IMR-90 (cell line): ENCODE measurements around the gene LLGL2. TPM values are rescaled to one million over a fixed set of nuclear protein-coding genes. Genes with fewer than 3 reads are reported as not detected.

Source experiments
- ATAC-seq: fragments of 200-7000 bp; cut with Tn5 transposase; 2 replicates; pipeline ENCODE4 v1.9.1; 2020; ENCODE audit warnings: low read depth, mild to moderate bottlenecking, moderate library complexity
- BruUV-seq: library from RNA; stranded (reverse); fragments of 400-500 nt; replicated peaks from 2 replicates; lab custom pipeline; 2021; lab: Mats Ljungman, UMichigan
- CTCF ChIA-PET: fragments of 300-600 bp; formaldehyde crosslinking; extraction: SDS; loops from one replicate; lab custom pipeline; 2021; ENCODE audit warnings: antibody characterized with exemption; lab: Yijun Ruan, JAX
- POLR2A ChIA-PET: fragments of 300-600 bp; sonication (Branson Sonifier 250); formaldehyde crosslinking; loops from one replicate; lab custom pipeline; 2022; ENCODE audit warnings: antibody characterized with exemption; ENCODE audit not compliant: unreplicated experiment; lab: Charles Lee
- DNase-seq: peaks from one replicate; pipeline ENCODE4 v3.0.0; 2013
- H2AFZ ChIP-seq: replicated peaks from 2 replicates; pipeline ENCODE3; 2013; ENCODE audit warnings: low read length, mild to moderate bottlenecking; ENCODE audit not compliant: poor library complexity
- H2AK5ac ChIP-seq: 2 replicates; pipeline ENCODE4 v1.6.1; 2013; ENCODE audit warnings: low read depth, low read length, inconsistent platforms
- H2AK9ac ChIP-seq: replicated peaks from 2 replicates; pipeline ENCODE3; 2013; ENCODE audit warnings: mild to moderate bottlenecking, low read depth, low read length, moderate library complexity; ENCODE audit not compliant: poor library complexity
- H2BK120ac ChIP-seq: 2 replicates; pipeline ENCODE4 v1.6.1; 2013; ENCODE audit warnings: low read depth, low read length, inconsistent platforms
- H2BK15ac ChIP-seq: 3 replicates; pipeline ENCODE4 v1.6.1; 2013; ENCODE audit warnings: low read depth, low read length, inconsistent platforms
- H2BK20ac ChIP-seq: 2 replicates; pipeline ENCODE4 v1.6.1; 2013; ENCODE audit warnings: low read depth, mild to moderate bottlenecking, inconsistent platforms, low read length, moderate library complexity
- H2BK5ac ChIP-seq: 2 replicates; pipeline ENCODE4 v1.6.1; 2013; ENCODE audit warnings: mild to moderate bottlenecking, low read depth, low read length, inconsistent platforms; ENCODE audit not compliant: poor library complexity, severe bottlenecking
- H3K14ac ChIP-seq: replicated peaks from 2 replicates; pipeline ENCODE4 v1.6.1; 2013; ENCODE audit warnings: low read depth, low read length, inconsistent platforms
- H3K18ac ChIP-seq: 2 replicates; pipeline ENCODE4 v1.6.1; 2013; ENCODE audit warnings: low read depth, low read length, control low read depth
- H3K23ac ChIP-seq: 2 replicates; pipeline ENCODE4 v1.6.1; 2013; ENCODE audit warnings: low read depth, low read length, inconsistent platforms
- H3K27ac ChIP-seq: 2 replicates; pipeline ENCODE4 v1.5.1; 2013; ENCODE audit warnings: mild to moderate bottlenecking, control low read depth, low read length; ENCODE audit not compliant: insufficient read depth
- H3K27me3 ChIP-seq: 2 replicates; pipeline ENCODE4 v1.6.1; 2013; ENCODE audit warnings: low read length; ENCODE audit not compliant: control insufficient read depth, insufficient read depth
- H3K36me3 ChIP-seq: 2 replicates; pipeline ENCODE4 v1.6.1; 2013; ENCODE audit warnings: low read length, mixed read lengths; ENCODE audit not compliant: control insufficient read depth, insufficient read depth
- H3K4ac ChIP-seq: 2 replicates; pipeline ENCODE4 v1.6.1; 2013; ENCODE audit warnings: low read depth, low read length, inconsistent platforms
- H3K4me1 ChIP-seq: 2 replicates; pipeline ENCODE4 v1.6.1; 2013; ENCODE audit warnings: low read length, mixed read lengths; ENCODE audit not compliant: control insufficient read depth, insufficient read depth
- H3K4me2 ChIP-seq: 2 replicates; pipeline ENCODE4 v1.6.1; 2013; ENCODE audit warnings: low read depth, mild to moderate bottlenecking, control low read depth, low read length, moderate library complexity
- H3K4me3 ChIP-seq: 2 replicates; pipeline ENCODE4 v1.5.1; 2013; ENCODE audit warnings: low read depth, mild to moderate bottlenecking, control low read depth, low read length, moderate library complexity; ENCODE audit not compliant: insufficient read depth
- H3K56ac ChIP-seq: 2 replicates; pipeline ENCODE4 v1.6.1; 2013; ENCODE audit warnings: low read length, inconsistent platforms; ENCODE audit not compliant: insufficient read depth; ENCODE audit errors: extremely low read depth
- H3K79me1 ChIP-seq, 2 experiments: 2 replicates each; pipeline ENCODE4 v1.6.1; 2013; ENCODE audit warnings: low read length in 2 of 2, inconsistent platforms in 1 of 2, low read depth in 1 of 2
- H3K9ac ChIP-seq: 2 replicates; pipeline ENCODE4 v1.6.1; 2013; ENCODE audit warnings: low read depth, low read length, control low read depth
- H3K9me1 ChIP-seq: 2 replicates; pipeline ENCODE4 v1.6.1; 2013; ENCODE audit warnings: low read length, inconsistent platforms; ENCODE audit not compliant: insufficient read depth
- H3K9me3 ChIP-seq: 2 replicates; pipeline ENCODE4 v1.6.1; 2013; ENCODE audit warnings: low read length; ENCODE audit not compliant: control insufficient read depth, insufficient read depth
- H4K20me1 ChIP-seq: 2 replicates; pipeline ENCODE4 v1.6.1; 2013; ENCODE audit warnings: low read length, inconsistent platforms; ENCODE audit not compliant: insufficient read depth
- H4K5ac ChIP-seq: 2 replicates; pipeline ENCODE4 v1.6.1; 2013; ENCODE audit warnings: mild to moderate bottlenecking, low read depth, low read length, control low read depth
- H4K8ac ChIP-seq, 2 experiments: 2 replicates each; pipeline ENCODE4 v1.6.1; 2013; ENCODE audit warnings: low read depth in 2 of 2, low read length in 2 of 2, control low read depth in 1 of 2, inconsistent platforms in 1 of 2
- H4K91ac ChIP-seq: 2 replicates; pipeline ENCODE4 v1.6.1; 2013; ENCODE audit warnings: low read depth, low read length, inconsistent platforms; ENCODE audit not compliant: insufficient read depth
- CHD1 ChIP-seq: IDR thresholded peaks from 2 replicates; pipeline ENCODE4 v1.6.1; 2012; ENCODE audit warnings: low read depth, low read length, improper control_type of control experiment
- FOS ChIP-seq: fragments of 150-350 bp; IDR thresholded peaks from 2 replicates; pipeline ENCODE4 v1.6.1; 2016; ENCODE audit warnings: low read depth, low read length
- MXI1 ChIP-seq: IDR thresholded peaks from 2 replicates; pipeline ENCODE4 v1.6.1; 2012; ENCODE audit warnings: low read depth, mild to moderate bottlenecking, low read length, moderate library complexity, borderline replicate concordance
- WGBS, 2 experiments: methylation state at CpG; one replicate each; pipeline versions ENCODE4 v1.1.5 to v1.1.7; 2013; ENCODE audit warnings: missing lambda C conversion rate in 2 of 2; ENCODE audit not compliant: insufficient read length in 1 of 2; ENCODE audit errors: extremely low coverage in 2 of 2; 5-methylcytosine and 5-hydroxymethylcytosine counted together
- dilution Hi-C: fragments of 300-500 bp; cut with HindIII; formaldehyde crosslinking; loops from one replicate; pipeline ENCODE4 v1.14.3; 2018; ENCODE audit warnings: low sequenced_read_pairs; ENCODE audit not compliant: unreplicated experiment
- in situ Hi-C: fragments of 300-500 bp; cut with MboI; formaldehyde crosslinking; loops from 3 replicates; pipeline ENCODE4 v1.14.3; 2019; ENCODE audit warnings: low sequenced_read_pairs, inconsistent platforms, mixed read lengths
- intact Hi-C: fragments of 100-400 bp; cut with micrococcal nuclease; formaldehyde crosslinking; loops from 2 replicates; pipeline ENCODE4 v1.10.0; 2022
- polyA plus RNA-seq, 3 experiments: library from polyadenylated mRNA; depleted of rRNA; stranded (reverse); fragments of >200 nt; gene quantifications; 2 replicates each; pipeline ENCODE4 v1.2.3, GENCODE V29; 2012; ENCODE audit warnings: low replicate concordance in 1 of 3
- total RNA-seq: library from RNA; depleted of rRNA; stranded (reverse); fragments of >200 nt; gene quantifications from 2 replicates; pipeline ENCODE4 v1.2.3, GENCODE V29; 2012

Gene LLGL2
- total and polyA plus RNA-seq, 2 of the 4 experiments (the other 2 are of a cell fraction), result 0.54 to 0.72 TPM

GRCh38 chr17:75517297-75517865 is 8.1 kb upstream of the LLGL2 start:
- Histone ChIP-seq H4K91ac (no peak overlapping the region), H4K5ac (no peak overlapping the region), H2BK120ac (no peak overlapping the region), H2BK5ac (no peak overlapping the region), H3K18ac (no peak overlapping the region), H2AK9ac (peak overlapping the region; percentile 80), H3K9me1 (peaks cover 8% of the 10 kb centered on the region; the same call in 1 of the 2 replicates), H3K4me1 (0 out of 2 replicates have a peak, but pooled peaks cover 4% of the 10 kb centered on the region), H3K9me3 (no peaks in the 10 kb centered on the region), H3K4me3 (peak overlapping the region; percentile 82), H3K56ac (no peak overlapping the region), H3K14ac (0 out of 2 replicates have a peak overlapping the region, but pooled peaks have one; percentile 14), H2AFZ (peak overlapping the region; percentile 99), H3K27ac (no peak overlapping the region; the same call in 1 of the 2 replicates), H3K4me2 (peak overlapping the region; percentile 90), H3K4ac (peak overlapping the region; percentile 4; the same call in 1 of the 2 replicates), H4K20me1 (peaks cover 15% of the 10 kb centered on the region), H2BK15ac (no peak overlapping the region), H3K23ac (peak overlapping the region; percentile 76; the same call in 1 of the 2 replicates), H2AK5ac (no peak overlapping the region), H2BK20ac (no peak overlapping the region), H3K9ac (peak overlapping the region; percentile 37), H4K8ac (peak overlapping the region in 1 of 2 experiments; percentile 26; a peak in 1 of 4 replicates), H3K27me3 (no peaks in the 10 kb centered on the region), H3K79me1 (peaks cover 26 to 42% of the 10 kb centered on the region in 2 experiments), H3K36me3 (peaks cover 7% of the 10 kb centered on the region; the same call in 1 of the 2 replicates)
- WGBS, 2 experiments, result 0% methylated on average over 2 of the region's 10 CpGs; no CpG with 5 or more reads in 1 of the 2 experiments
- ATAC-seq, result no peak
- no TSS peak for BruUV-seq
- TF ChIP-seq MXI1 (no peak), FOS (no peak), CHD1 (no peak)
- in situ Hi-C loops (no loop called here), intact Hi-C loops (loop anchor here (2.0 to 10.0 kb wide), 4 partner anchors 71 to 243 kb away; partner anchors contain the start of genes MIF4GD and SMIM5), dilution Hi-C loops (no loop called here)
- ChIA-PET POLR2A (no interaction called here), CTCF (interaction anchor here (0.9 to 1.1 kb wide), 2 partner anchors 115 to 231 kb away, joined by 3 read pairs; no protein-coding TSS in a partner anchor)
- no peak for DNase-seq
